Bronchial epithelial cell (primary cell): ENCODE results near the gene AIDA. TPM values are rescaled to one million over a fixed set of nuclear protein-coding genes. Genes with fewer than 3 reads are reported as not detected.

Source experiments
- DNase-seq: peaks from one replicate; pipeline ENCODE4 v3.0.0-alpha.2; 2010; ENCODE audit warnings: low read depth
- FAIRE-seq: peaks from 2 replicates; lab custom pipeline; 2011; peaks lifted over from hg19 to GRCh38; lab: Jason Lieb, UNC
- H3K27me3 ChIP-seq: 2 replicates; pipeline ENCODE4 v1.5.1; 2011; ENCODE audit warnings: low read length; ENCODE audit not compliant: control insufficient read depth, insufficient read depth
- H3K36me3 ChIP-seq: 2 replicates; pipeline ENCODE4 v1.5.1; 2011; ENCODE audit warnings: low read length; ENCODE audit not compliant: control insufficient read depth, insufficient read depth
- H3K4me3 ChIP-seq: 2 replicates; pipeline ENCODE4 v1.5.1; 2011; ENCODE audit warnings: mild to moderate bottlenecking, low read depth, low read length, control low read depth
- total RNA-seq: library from RNA; depleted of rRNA; stranded (reverse); fragments of >200 nt; gene quantifications from 2 replicates; pipeline ENCODE4 v1.2.1, GENCODE V29; 2014
- TF ChIP-seq, protein P1 (sequence below): IDR thresholded peaks from 2 replicates; pipeline ENCODE4 v1.5.1; 2011; ENCODE audit warnings: mild to moderate bottlenecking, moderate library complexity, low read length, control low read depth, inconsistent platforms; ENCODE audit not compliant: insufficient read depth, severe bottlenecking

AIDA gene
- total RNA-seq, 1 donor from 2014 or later, result 25.0 TPM

DNA sequence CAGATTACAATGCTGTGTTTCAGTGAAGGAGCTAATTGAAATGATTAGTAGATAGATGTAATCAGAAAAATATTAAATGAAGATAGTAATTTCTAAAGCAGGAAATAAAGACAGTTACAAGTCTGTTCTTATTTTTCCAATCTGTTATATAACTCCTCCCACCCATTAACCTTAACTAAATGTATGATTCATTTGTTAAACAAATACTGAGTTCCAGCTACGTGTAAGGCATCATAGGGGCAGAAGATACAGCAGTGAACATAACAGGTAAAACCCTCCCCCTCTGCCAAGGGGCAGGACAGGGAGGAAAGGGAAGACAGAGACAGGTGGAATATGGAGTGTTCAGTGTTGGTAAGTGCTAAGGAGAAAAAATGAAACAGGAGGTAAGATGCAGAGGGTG is 24.7 kb upstream of the AIDA start, which contains the start of gene FAM177B:
TSS of gene FAM177B (plus strand) at position 231 of the 400 bp plus-strand sequence. CDS start 9,344 bp downstream, outside the sequence.
- Histone ChIP-seq H3K4me3 (no peak within 1 kb of the TSS), H3K36me3 (no peaks in the 10 kb centered on the region), H3K27me3 (no peaks in the 10 kb centered on the region)
- FAIRE-seq, result no peak
- TF ChIP-seq, protein P1, sequence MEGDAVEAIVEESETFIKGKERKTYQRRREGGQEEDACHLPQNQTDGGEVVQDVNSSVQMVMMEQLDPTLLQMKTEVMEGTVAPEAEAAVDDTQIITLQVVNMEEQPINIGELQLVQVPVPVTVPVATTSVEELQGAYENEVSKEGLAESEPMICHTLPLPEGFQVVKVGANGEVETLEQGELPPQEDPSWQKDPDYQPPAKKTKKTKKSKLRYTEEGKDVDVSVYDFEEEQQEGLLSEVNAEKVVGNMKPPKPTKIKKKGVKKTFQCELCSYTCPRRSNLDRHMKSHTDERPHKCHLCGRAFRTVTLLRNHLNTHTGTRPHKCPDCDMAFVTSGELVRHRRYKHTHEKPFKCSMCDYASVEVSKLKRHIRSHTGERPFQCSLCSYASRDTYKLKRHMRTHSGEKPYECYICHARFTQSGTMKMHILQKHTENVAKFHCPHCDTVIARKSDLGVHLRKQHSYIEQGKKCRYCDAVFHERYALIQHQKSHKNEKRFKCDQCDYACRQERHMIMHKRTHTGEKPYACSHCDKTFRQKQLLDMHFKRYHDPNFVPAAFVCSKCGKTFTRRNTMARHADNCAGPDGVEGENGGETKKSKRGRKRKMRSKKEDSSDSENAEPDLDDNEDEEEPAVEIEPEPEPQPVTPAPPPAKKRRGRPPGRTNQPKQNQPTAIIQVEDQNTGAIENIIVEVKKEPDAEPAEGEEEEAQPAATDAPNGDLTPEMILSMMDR, result no peak
- peak; percentile 81 for DNase-seq

DNA sequence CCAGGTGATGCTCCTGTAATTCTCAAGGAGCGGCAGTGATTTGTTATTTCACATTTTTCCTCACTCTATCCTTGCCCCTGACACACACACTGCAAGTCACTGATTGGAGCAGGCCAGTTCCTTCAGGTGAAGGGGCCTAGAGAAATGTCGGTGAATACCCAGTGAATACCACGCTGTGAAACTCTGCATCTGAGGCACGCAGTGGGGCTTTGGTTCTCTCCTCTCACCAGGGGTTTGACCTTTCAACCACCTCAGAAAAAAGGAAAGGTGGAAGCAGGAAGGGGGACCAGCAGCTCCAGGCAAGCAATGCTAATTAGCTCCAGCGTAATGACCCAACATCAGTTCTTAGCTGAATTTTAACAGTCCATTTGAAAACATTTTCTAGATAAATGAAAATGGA is 24.2 kb upstream of the AIDA start:
- Histone ChIP-seq H3K27me3 (no peaks in the 10 kb centered on the region), H3K4me3 (no peak overlapping the region), H3K36me3 (no peaks in the 10 kb centered on the region)
- TF ChIP-seq, protein P1, result no peak
- DNase-seq (no peak), FAIRE-seq (no peak)

DNA sequence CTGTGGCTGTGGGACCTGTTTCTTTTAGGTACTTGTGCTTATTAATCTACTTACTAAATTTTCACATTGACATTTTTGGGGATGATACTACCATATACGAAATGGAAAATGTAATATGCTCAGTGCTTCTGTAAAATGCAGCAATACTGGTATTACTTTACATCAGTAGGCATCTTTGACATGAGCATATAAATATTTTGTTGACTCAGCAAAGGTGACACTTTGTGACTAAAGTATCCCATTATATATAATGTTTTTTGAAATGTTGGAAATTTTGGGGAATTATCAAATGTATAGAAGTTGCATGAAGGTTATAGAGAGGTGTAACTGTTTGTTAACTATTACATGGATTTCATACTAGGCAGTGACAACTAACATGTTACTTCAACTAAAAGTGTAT is 22.4 kb upstream of the AIDA start:
- Histone ChIP-seq H3K27me3 (no peaks in the 10 kb centered on the region), H3K4me3 (no peak overlapping the region), H3K36me3 (no peaks in the 10 kb centered on the region)
- FAIRE-seq (no peak), DNase-seq (no peak)
- TF ChIP-seq, protein P1, result no peak

DNA sequence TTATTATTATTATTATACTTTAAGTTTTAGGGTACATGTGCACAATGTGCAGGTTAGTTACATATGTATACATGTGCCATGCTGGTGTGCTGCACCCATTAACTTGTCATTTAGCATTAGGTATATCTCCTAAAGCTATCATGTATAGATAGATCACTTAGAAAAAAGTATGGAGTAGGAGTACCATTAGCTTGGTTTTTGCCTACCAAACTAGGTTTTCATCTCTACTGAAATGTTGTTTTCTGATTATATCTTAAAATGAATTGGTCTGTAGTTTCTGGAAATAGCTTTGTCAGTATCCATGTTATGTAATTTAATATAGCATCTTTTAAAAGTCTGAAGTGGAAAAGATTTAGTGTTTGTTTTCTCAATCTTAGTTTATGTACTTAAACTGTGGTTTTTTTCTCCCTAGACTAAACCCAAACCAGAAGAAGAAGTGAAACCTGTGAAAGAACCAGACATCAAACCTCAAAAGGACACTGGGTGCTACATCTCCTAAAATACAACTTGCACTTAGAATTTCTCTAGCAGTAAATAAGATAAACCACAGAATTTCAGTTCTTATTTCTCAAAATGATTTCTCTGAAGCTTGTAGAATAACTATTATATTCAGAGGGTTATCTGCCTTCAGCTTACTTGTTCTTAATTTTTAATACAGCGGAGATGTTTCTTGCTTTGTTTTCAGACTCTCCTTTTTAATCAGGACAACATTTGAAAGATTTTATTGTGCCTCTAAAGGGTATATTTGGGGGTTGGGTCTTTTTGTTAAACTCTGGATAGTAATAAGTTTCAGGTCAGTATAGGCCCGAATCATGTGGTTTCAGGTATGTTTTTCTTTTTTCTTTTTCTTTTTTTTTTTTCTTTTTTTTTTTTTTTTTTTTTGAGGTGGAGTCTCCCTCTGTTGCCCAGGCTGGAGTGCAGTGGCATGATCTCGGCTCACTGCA is 20.2 kb upstream of the AIDA start:
- Histone ChIP-seq H3K36me3 (peaks cover 2% of the 10 kb centered on the region), H3K4me3 (no peak overlapping the region), H3K27me3 (no peaks in the 10 kb centered on the region)
- DNase-seq (no peak), FAIRE-seq (no peak)
- TF ChIP-seq, protein P1, result no peak

DNA sequence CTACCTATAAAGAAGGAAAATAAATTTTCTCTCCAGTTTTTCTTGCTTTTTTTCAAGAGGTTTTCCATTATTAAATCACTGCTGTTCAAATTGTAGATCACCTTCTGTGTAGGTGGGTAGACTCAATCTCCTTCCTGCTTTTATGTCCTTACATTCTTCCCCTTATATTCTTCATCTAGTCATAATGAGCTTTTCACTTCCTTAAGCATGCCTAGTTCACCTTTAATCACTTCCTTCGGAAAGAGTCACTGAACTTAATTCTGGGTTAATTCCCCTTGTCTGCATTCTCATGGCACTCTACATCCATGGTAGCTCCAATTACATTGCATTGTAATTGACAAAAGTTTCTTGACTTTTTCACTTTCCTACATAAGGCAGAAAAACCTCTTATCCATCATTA is 18.6 kb upstream of the AIDA start:
- no peak for FAIRE-seq
- Histone ChIP-seq H3K4me3 (no peak overlapping the region), H3K27me3 (no peaks in the 10 kb centered on the region), H3K36me3 (peaks cover 5% of the 10 kb centered on the region)
- no peak for DNase-seq
- TF ChIP-seq, protein P1, result no peak

DNA sequence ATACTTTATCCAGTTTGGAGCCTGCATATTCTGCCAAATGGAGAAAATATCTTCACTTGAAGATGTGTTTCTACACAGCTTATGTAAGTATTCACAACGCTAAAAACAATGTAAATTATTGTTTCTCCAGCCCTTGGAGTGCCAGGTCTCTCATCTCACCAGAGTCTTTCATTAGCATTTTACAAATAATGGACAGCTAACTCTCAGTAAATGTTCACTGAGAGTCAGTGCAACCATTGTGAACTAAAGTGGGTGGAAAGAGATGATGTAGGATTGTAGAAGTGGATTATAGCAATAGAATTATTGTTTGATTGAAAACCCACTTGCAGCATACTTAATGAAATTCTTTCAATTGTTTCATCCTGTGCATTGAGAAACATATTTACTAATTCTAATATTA is 16.5 kb upstream of the AIDA start:
- TF ChIP-seq, protein P1, result no peak
- no peak for DNase-seq
- FAIRE-seq, result no peak

More for the DNA sequence above, 16.5 kb upstream of the AIDA start:
- Histone ChIP-seq H3K27me3 (no peaks in the 10 kb centered on the region), H3K36me3 (peaks cover 12% of the 10 kb centered on the region), H3K4me3 (no peak overlapping the region)
